H1 (cell line): ENCODE measurements around the gene NEDD4L.

Experiments used
- BACH1 ChIP-seq: IDR thresholded peaks from 2 replicates; pipeline ENCODE4 v1.6.1; 2012; ENCODE audit warnings: low read length, improper control_type of control experiment
- CTCF ChIP-seq, 3 experiments: IDR thresholded peaks; 1 replicate in 2 of 3; 2 replicates in 1 of 3; pipeline versions ENCODE4 v1.5.1 to v1.6.1; 2011; ENCODE audit warnings: low read length in 3 of 3, mild to moderate bottlenecking in 3 of 3, inconsistent platforms in 2 of 3, low read depth in 1 of 3, moderate library complexity in 1 of 3; ENCODE audit not compliant: insufficient read depth in 1 of 3; ENCODE audit errors: control extremely low read depth in 1 of 3
- EZH2 ChIP-seq: fragments of 200-600 bp; sonication (generic); IDR thresholded peaks from 2 replicates; pipeline ENCODE4 v1.7.1; 2012; ENCODE audit warnings: low read depth, mild to moderate bottlenecking, moderate library complexity, low read length, inconsistent platforms; ENCODE audit not compliant: severe bottlenecking
- JUN ChIP-seq: IDR thresholded peaks from 2 replicates; pipeline ENCODE4 v1.6.1; 2011; ENCODE audit warnings: low read depth, mild to moderate bottlenecking, improper control_type of control experiment, low read length
- NRF1 ChIP-seq: IDR thresholded peaks from 2 replicates; pipeline ENCODE4 v1.6.1; 2011; ENCODE audit warnings: mild to moderate bottlenecking, low read depth, low read length, improper control_type of control experiment
- RAD21 ChIP-seq, 2 experiments: IDR thresholded peaks in 1 of 2; conservative IDR thresholded peaks in 1 of 2; 2 replicates each; pipeline ENCODE4 v1.6.1; 2011; ENCODE audit warnings: low read depth in 2 of 2, low read length in 2 of 2, improper control_type of control experiment in 1 of 2, inconsistent platforms in 1 of 2, mild to moderate bottlenecking in 1 of 2, moderate library complexity in 1 of 2
- SP1 ChIP-seq: IDR thresholded peaks from 2 replicates; pipeline ENCODE4 v1.6.1; 2011; ENCODE audit warnings: low read depth, low read length
- TBP ChIP-seq: IDR thresholded peaks from 2 replicates; pipeline ENCODE4 v1.6.1; 2011; ENCODE audit warnings: low read depth, low read length, improper control_type of control experiment
- YY1 ChIP-seq: IDR thresholded peaks from 2 replicates; pipeline ENCODE4 v1.6.1; 2011; ENCODE audit warnings: low read depth, mild to moderate bottlenecking, low read length
- TF ChIP-seq, protein P1 (sequence below): IDR thresholded peaks from 2 replicates; pipeline ENCODE4 v1.6.1; 2011; ENCODE audit warnings: low read length, improper control_type of control experiment

GRCh38 chr18:58362829-58363271 is 318.8 kb downstream of the NEDD4L start:
- TF ChIP-seq CTCF (IDR thresholded peaks at IDR 0.05; ENCODE audit: control extremely low read depth in 1 of 3, insufficient read depth in 1 of 3, low read depth in 1 of 3, low read length in 3 of 3) (no peak), RAD21 (IDR thresholded peaks at IDR 0.05 in 1 of 2, conservative IDR thresholded peaks at IDR 0.05 in 1 of 2; ENCODE audit: low read depth in 2 of 2, low read length in 2 of 2) (no peak), YY1 (no peak), TBP (no peak), BACH1 (no peak), EZH2 (no peak), JUN (no peak), NRF1 (no peak), SP1 (no peak)
- TF ChIP-seq, protein P1, sequence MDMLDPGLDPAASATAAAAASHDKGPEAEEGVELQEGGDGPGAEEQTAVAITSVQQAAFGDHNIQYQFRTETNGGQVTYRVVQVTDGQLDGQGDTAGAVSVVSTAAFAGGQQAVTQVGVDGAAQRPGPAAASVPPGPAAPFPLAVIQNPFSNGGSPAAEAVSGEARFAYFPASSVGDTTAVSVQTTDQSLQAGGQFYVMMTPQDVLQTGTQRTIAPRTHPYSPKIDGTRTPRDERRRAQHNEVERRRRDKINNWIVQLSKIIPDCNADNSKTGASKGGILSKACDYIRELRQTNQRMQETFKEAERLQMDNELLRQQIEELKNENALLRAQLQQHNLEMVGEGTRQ: no peak
